ENCODE results near the gene LAMA3.

DNA sequence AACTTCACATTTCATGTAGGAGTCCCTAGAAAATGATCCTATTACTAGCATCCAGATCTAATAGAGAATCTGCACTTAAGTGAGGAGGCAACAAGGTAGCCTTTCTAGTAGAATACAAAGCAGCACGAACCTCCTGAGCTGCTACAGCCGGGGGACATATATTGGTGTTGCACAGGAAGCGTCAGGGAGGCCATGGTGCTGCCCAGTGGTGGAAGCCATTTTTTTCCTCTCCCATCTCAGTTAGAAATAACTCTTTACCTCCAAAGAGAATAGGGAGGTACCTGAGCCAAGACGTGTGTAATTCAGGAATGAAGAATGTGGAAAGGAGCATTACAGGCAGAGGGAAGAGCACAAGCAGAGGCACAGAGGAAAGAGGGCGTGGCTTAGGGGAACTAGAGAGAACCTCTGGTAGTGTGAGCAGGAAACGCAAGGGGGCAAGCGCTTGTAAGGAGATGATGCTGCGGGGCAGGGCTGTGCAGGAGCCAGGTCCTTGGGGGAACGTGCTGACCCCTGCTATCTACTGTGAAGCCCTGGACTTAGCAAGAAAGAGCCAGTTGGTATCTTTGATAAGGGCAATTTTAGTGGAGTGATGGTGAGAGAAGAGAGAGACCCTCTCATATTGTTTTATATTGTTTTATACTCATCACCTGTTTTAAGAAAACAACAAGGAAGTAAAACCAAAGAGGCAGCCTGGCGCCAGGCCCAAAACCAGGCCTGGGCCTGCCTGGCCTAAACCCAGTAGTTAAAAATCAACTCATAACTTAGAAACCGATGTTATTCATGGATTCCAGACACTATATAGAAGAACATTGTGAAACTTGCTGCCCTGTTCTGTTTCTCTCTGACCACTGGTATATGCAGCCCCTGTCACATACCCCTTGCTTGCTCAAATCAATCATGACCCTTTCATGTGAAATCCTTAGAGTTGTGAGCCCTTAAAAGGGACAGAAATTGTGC lies 275.3 kb downstream of the LAMA3 start:
- TF ChIP-seq, protein P1, sequence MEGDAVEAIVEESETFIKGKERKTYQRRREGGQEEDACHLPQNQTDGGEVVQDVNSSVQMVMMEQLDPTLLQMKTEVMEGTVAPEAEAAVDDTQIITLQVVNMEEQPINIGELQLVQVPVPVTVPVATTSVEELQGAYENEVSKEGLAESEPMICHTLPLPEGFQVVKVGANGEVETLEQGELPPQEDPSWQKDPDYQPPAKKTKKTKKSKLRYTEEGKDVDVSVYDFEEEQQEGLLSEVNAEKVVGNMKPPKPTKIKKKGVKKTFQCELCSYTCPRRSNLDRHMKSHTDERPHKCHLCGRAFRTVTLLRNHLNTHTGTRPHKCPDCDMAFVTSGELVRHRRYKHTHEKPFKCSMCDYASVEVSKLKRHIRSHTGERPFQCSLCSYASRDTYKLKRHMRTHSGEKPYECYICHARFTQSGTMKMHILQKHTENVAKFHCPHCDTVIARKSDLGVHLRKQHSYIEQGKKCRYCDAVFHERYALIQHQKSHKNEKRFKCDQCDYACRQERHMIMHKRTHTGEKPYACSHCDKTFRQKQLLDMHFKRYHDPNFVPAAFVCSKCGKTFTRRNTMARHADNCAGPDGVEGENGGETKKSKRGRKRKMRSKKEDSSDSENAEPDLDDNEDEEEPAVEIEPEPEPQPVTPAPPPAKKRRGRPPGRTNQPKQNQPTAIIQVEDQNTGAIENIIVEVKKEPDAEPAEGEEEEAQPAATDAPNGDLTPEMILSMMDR (IDR thresholded peaks at IDR 0.05), result no peak
- no peak for TF ChIP-seq POLR2A (IDR thresholded peaks at IDR 0.05)

All from right lobe of liver (tissue), 4 donors.